GM18517 (cell line): ENCODE measurements around the gene ARHGEF25.
"Not testable (repeated sequence)": the region's sequence is repeated elsewhere in the genome, so short reads cannot be mapped to it uniquely, and the experiment has no call there.

Experiments used
- ATAC-seq: cut with Tn5 transposase; IDR thresholded peaks from one replicate; pipeline ENCODE4 v1.9.1; 2021; ENCODE audit warnings: mild to moderate bottlenecking, moderate library complexity; ENCODE audit not compliant: unreplicated experiment

ARHGEF25 gene

GRCh38 chr12:57611108-57611826 lies at the start of gene ARHGEF25:
Gene ARHGEF25 (plus strand): TSS chr12:57611435. CDS start chr12:57611895, 460 bp downstream.
- no peak for ATAC-seq

- no peak for ATAC-seq
Measured at GRCh38 chr12:57563358-57563757, 47.9 kb upstream of the ARHGEF25 start.

- no peak for ATAC-seq
Measured at GRCh38 chr12:57564178-57564740, 47.0 kb upstream of the ARHGEF25 start.

GRCh38 chr12:57568838-57569237 lies 42.4 kb upstream of the ARHGEF25 start:
- no peak for ATAC-seq

- ATAC-seq, result no peak
Measured at GRCh38 chr12:57569858-57570257, 41.4 kb upstream of the ARHGEF25 start.

- ATAC-seq, result not testable (repeated sequence)
Measured at GRCh38 chr12:57570438-57570837, 40.8 kb upstream of the ARHGEF25 start.

- no peak for ATAC-seq
Measured at GRCh38 chr12:57571926-57572762, 39.1 kb upstream of the ARHGEF25 start.

GRCh38 chr12:57574795-57575194 lies 36.4 kb upstream of the ARHGEF25 start:
- no peak for ATAC-seq

- no peak for ATAC-seq
Measured at GRCh38 chr12:57575771-57576612, 35.2 kb upstream of the ARHGEF25 start.

GRCh38 chr12:57576613-57577160 lies 34.5 kb upstream of the ARHGEF25 start:
- no peak for ATAC-seq

- no peak for ATAC-seq
Measured at GRCh38 chr12:57577981-57578758, 33.1 kb upstream of the ARHGEF25 start.

GRCh38 chr12:57579011-57579410 lies 32.2 kb upstream of the ARHGEF25 start:
- no peak for ATAC-seq

- ATAC-seq, result no peak
Measured at GRCh38 chr12:57579677-57580465, 31.4 kb upstream of the ARHGEF25 start.

GRCh38 chr12:57580466-57580795 lies 30.8 kb upstream of the ARHGEF25 start:
- ATAC-seq, result no peak

GRCh38 chr12:57581802-57582201 lies 29.4 kb upstream of the ARHGEF25 start:
- no peak for ATAC-seq

- no peak for ATAC-seq
Measured at GRCh38 chr12:57582440-57582839, 28.8 kb upstream of the ARHGEF25 start.

- peak; percentile 91 for ATAC-seq
Measured at GRCh38 chr12:57583008-57583831, 28.0 kb upstream of the ARHGEF25 start.

GRCh38 chr12:57584050-57584449 lies 27.2 kb upstream of the ARHGEF25 start:
- ATAC-seq, result no peak
